Measurements from ENCODE around the gene PLIN3.
"Not testable (repeated sequence)": the region's sequence is repeated elsewhere in the genome, so short reads cannot be mapped to it uniquely, and the experiment has no call there.

The PLIN3 gene, protein sequence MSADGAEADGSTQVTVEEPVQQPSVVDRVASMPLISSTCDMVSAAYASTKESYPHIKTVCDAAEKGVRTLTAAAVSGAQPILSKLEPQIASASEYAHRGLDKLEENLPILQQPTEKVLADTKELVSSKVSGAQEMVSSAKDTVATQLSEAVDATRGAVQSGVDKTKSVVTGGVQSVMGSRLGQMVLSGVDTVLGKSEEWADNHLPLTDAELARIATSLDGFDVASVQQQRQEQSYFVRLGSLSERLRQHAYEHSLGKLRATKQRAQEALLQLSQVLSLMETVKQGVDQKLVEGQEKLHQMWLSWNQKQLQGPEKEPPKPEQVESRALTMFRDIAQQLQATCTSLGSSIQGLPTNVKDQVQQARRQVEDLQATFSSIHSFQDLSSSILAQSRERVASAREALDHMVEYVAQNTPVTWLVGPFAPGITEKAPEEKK

DNA sequence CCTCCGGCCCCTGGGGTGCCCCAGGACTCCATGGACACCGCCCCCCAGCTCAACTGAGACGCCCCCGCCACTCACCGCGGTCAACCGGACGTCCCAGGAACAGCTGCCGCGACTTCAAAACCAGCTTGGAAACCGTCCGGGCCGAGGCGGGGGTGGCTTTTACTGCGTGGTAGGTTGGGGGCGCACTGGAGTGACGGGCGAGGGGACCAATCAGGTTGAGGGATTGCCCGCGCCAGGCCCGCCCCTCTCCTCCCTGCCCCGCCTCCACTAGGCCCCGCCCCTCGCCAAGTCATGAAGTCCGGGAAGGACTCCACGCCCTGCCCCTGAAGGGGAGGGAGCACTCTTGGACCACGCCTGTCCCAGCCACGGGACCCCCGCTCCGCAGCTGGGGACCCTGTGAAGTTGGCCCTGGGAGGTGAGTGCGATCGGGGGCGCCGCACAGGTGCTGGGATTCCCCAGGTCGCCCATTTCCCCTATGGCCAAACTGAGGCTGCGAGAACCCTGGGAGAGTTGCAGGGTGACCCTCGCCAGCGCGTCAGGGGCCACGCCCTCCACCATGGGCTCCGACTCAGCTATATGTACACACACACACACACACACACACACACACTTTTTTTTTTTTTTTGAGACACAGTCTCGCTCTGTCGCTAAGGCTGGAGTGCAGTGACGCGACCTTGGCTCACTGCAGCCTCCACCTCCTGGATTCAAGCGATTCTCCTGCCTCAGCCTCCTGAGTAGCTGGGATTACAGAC lies at the start of gene PLIN3:
TSS of gene PLIN3 (minus strand) at position 134 of the 752 bp plus-strand sequence. CDS start 6,273 bp downstream, outside the sequence.
- DNase-seq: peak; percentile 89

DNA sequence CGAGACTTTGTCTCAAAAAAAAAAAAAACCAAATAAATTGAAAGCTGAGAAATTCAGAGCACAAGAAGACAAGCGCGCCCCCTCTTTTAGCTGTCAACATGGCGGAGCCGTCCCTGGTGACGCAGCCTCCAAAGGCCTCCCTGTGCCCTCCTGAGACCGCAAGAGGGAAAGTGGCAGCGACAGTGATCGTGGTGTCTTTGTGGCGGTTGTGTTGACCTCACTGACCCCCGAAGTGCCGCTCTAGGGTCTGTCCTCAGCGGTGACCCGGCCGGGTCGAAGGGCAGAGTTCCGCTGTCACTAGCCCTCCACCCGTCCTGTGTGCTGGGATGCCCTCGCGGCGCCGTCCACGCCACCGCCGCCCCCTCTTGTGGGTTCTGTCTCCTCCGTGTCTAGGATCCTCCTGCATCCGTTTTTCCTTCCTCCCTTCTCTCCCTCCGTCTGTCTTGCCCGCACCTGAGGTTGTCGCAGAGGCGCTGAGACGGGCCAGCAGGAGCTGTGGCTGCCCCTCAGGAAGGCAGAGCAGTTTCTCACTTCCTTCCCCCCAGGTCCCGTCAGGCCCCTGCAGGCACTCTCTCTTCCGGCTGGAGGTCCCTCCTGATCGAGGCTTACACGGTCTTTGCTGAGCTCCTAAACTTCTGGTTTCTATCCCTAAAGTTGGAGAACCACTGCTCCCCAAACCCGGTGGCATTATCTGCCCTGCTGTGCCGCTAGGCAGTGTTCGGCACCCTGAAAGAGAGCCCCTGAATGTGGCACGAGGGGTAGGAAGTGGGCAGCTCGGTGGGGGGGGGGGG lies 49.0 kb upstream of the PLIN3 start:
- DNase-seq: peak; percentile 57

DNA sequence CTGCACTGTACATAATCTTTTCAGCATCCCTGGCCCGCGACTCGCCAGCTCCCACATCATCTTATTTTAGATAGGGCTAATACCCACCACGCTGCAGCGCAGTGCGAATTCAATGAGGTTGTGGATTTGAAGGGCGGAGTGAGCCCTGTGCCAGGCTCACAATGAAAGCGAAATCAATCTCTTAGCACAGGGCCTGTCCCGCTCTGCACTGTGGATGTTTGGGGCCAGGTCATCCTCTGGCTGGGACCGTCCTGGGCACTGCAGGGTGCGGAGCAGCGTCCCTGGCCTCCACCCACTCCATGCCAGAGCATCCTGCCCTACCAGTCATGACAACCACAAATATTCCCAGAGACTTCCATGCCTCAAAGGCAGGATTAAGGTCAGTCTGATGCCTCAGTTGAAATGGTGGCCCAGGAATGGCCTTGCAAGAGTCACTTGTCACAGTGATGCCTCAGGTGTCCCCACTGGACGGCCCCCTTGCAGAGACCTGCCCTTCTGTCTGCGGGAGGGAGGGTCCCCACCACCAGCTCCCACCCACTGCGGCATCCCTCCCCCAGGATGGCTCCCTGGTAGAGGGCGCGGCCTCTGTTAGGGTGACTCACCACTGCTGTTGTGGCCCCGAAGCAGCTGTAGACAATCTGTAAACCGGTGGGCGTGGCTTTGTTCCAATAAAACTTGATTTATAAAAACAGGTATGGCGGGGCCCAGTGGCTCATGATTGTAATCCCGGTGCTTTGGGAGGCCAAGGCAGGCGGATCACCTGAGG lies 47.5 kb upstream of the PLIN3 start:
- peak; percentile 79 for DNase-seq

DNA sequence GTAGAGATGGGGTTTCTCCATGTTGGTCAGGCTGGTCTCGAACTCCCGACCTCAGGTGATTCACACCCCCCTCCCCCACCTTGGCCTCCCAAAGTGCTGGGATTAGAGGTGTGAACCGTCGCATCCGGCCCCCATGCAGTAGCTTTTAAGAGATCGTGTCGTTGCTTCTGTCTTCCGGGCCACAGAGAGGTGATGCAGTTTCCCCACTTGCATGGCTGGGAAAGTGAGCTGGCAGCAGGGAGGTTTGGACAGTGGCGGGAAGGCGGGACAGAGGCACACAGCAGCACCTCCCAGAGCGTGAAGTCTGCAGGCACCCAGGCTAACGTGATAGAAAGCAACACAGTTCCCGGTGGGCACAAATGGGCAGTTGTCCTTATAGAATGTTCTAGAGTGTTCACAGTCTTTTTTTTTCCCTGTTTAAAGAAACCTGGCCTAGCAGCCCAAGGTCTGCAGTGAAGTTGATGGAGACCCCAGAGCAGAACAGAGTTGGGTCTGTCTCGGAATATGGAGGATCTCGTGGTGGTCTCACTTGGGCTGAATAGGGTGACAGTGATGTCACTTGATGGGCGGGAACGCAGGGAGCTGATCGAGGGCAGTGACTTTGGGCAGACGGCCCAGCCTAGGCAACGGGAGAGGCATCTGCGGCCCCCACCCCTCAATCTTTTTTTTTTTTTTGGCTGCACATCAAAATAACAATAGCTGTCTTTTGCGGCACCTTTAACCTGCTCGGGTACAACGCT lies 46.7 kb upstream of the PLIN3 start:
- peak; percentile 53 for DNase-seq

DNA sequence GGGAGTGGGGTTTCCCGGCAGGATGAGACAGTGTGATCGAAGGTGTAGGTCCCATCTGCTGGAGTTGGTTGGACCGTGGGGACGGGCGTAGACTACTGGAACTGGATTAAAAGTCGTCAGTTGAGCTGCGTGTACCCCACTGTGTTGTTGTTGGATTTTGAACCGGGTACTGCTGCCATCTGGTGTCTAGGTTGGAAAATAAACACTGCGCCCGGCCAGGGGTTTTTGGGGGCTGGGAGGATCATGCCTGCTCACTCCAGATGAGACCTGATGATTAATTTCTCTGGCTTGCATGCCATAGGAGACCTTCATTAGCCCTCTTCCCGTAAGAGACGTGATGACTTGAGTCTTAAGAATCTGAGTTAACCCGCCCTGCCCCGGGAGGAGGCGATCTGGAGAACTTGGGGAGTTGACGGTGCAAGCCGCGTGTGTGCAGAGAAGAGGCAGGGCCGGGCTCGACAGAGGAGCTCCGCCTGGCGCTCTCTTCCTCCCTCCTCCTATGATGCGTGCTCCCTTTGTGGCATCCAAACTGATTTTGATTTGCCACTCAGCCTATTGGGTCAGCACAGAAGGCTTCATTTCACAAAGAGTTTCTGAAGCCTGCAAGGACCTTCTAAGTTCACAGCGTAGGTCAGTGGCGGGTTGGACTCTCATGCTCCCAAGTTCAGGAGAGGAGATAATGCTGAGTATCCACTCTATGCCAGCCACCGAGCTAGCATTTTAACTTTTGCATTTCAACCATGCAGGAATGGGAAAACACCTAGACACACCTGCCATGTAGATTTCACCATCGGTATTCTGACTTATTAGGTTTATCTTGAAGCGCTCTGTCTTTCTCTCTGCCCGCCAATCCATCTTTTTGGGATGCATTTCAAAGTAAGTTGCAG lies 44.6 kb upstream of the PLIN3 start:
- DNase-seq: peak; percentile 67

DNA sequence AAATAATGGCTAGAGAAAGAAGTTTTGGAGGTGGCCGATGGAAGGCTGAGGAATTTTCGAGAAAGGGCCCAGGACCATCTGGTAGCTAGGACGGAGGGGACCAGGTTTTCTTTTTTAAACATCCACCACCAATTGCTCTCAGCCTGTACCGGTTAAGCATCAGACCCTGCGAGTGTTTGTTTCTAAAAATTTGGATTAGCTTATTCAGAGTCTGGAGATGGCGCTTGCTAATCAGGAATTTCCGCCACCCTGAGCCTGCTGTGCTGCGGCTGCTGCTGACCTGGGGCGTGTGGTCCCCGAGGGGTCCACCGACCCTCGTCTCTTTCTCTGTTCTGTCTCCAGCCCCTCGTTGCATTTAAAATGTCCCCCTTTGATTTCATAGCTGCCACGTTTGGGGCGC lies 43.8 kb upstream of the PLIN3 start:
- DNase-seq: no peak

DNA sequence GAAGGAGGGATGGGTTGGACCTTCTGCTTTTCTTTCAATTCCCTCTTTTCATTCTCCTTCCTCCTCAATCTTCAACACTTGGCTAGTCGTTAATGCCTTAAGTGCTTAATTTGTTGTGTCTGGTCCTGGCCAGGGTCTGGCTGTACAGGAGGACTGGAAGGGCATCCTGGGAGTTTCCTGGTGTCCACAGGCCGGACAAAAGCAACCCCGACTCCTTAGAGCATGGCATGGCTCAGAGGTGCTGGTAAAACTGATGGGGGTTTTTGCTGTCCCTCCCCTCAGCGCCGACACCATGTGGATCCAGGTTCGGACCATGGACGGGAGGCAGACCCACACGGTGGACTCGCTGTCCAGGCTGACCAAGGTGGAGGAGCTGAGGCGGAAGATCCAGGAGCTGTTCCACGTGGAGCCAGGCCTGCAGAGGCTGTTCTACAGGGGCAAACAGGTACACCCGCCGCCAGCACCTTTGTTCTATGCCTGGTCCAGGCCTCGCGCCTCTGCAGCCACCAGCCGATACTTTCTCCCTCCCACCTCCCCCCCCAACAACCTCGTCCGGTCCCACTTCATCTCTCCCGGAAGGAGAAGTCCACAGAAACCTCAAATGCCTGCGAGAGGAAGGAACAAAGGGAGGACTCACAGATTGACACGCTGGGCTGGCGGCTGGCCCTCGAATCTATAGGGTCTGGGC lies 43.3 kb upstream of the PLIN3 start:
- DNase-seq: no peak

DNA sequence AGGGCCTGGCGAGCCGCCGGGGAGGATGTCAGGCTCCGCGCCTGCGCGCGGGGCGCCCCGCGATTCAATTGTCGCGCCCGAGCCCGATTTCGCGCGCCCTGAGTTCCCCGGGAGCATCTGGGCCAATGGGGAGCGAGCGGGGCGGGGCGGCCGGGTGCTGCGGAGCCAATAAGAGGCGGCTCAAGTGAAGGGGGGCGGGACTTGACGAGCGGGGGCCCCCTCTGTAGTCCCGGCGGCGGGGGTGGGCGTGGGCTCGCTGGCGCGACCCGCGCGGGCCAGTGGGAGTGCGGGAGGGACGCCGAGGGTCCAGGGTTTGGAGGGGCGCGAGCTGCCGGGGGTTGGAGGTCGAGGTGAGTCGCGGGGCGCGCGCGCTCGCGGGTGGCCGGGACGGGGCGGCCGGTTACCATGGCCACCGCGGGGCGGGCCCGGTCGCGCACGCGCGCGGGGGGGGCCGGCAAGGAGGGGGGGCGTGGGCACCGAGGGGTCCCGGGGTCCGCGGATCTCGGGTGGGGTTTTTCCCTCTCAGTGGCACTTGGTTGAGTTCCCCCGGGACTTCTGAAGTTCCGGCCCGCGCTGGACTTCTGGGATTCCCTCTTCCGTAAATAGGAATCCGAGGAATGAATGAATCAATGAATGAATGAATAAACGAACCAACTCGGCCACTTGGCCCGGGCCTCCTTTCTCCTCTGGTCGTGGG lies 42.6 kb upstream of the PLIN3 start:
- DNase-seq: peak; percentile 91

DNA sequence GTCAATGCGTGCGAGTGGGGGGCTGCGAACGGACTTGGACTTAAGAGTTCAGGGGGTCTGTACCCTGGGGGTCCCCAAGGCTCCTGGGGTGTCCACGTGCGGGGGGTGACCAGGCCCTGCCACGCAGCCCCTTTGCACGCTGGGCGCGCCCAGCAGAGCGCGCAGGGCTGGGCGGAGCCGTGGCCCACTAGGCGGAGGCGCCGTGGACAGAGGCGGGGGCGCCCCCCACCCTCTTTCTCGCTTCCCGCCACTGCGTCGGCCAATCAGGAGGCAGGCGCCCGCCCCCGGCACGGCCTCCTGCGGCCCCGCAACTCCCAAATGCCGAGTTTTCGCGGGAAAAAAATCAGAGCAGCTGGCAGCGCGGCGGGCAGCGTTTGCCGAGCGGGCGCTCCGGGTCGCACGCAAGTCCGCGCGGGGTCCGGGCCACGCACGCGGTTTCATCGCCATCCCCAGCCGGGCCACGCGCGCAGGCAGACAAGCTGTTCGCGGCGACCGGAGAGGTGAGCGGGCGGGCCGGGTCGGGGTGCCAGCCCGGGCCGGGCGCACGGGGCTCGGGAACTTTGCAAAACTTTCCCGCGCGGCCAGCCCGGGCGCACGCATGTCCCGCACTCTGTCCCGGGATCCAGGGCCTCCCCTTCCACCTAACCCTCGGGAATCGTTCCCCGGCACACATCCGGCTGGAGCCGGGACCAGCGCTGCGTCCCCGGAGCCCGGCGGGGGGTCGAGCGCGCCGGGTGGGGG lies 41.9 kb upstream of the PLIN3 start, which contains the start of gene UHRF1:
TSS of gene UHRF1 (plus strand) at position 346 of the 741 bp plus-strand sequence. CDS start 1,385 bp downstream, outside the sequence.
- no peak for DNase-seq

DNA sequence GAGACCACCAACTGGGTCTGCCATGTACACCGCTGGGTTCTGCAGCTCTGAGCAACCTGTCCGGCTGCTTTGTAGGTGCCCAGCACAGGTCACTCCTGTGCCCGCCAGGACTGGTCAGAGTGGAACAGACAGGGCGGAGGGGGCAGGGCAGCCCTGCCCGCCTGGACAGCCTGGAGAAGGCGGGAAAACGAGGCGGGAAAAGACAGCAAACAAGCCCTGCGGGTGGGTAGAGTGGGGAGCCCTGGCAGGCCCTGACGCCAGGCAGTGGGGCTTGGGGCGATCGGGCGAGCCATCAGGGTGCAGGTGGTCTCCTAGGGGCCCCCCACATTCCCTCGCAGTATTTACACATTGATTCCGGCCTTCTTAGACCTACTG lies 41.3 kb upstream of the PLIN3 start:
- DNase-seq: no peak

DNA sequence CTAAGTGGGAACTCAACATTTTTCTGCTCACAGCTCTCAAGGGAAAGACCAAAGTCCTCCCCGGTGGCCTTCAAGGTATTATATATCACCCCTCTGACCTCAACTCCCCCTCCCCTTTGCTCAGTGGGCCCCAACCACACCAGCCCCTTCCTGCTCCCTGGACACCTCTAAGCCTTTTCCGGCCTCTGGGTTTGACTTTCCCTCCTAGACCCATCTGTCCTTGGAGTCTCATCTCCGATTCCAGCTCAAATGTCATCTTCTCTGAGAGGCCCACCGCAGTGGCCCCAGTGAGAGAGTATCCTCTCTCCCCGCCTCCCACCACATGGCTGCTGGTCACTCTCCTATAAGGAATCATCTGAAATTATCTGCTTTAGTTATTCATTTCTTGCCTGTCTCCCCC lies 40.9 kb upstream of the PLIN3 start:
- no peak for DNase-seq

DNA sequence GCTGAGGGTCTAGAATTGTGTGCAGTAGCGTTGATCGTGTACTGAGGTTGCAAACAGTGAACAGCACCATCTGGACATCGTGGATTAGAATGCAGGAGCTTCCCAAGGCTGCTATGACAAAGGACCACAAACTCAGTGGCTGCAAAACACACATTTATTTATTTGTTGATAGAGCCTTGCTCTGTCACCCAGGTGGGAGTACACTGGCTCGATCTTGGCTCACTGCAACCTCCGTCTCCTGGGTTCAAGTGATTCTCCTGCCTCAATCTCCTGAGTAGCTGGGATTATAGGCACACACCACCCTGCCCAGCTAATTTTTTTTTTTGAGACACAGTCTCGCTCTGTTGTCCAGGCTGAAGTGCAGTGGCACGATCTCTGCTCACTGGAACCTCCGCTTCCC lies 39.5 kb upstream of the PLIN3 start:
- no peak for DNase-seq

DNA sequence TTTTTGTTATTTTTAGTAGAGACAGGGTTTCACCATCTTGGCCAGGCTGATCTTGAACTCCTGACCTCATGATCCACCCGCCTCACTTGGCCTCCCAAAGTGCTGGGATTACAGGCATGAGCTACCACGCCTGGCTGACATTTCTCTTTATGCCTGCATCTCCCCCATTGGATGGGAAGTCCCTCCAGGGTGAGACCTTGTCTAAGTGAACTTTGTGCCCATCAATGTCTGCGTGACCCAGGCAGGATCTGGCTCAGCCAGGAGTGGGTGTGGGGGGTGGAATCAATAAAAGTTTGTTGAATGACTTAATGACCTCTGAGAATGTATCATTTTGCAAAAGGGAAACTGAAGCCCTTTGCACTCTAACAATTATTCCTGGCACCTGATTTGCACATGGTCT lies 37.0 kb upstream of the PLIN3 start:
- DNase-seq: no peak

DNA sequence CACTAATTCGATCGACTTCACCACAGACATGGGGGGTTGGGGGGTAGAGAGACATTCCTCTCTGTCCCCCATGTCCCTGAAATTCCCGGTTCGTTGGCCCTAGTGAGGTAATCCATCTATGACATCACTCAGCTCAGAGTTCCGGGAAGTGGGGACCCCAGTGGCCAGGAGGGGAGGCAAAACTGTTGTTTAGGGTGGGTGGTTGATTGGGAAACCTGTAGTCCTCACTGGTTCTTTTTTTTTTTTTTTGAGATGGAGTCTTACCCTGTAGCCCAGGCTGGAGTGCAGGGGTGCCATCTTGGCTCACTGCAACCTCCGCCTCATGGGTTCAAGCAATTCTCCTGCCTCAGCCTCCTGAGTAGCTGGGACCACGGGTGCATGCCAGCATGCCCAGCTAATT lies 35.3 kb upstream of the PLIN3 start, which contains the start of gene ARRDC5:
TSS of gene ARRDC5 (minus strand) at position 101 of the 400 bp plus-strand sequence. CDS start at position 30, 71 bp downstream.
- DNase-seq: no peak

DNA sequence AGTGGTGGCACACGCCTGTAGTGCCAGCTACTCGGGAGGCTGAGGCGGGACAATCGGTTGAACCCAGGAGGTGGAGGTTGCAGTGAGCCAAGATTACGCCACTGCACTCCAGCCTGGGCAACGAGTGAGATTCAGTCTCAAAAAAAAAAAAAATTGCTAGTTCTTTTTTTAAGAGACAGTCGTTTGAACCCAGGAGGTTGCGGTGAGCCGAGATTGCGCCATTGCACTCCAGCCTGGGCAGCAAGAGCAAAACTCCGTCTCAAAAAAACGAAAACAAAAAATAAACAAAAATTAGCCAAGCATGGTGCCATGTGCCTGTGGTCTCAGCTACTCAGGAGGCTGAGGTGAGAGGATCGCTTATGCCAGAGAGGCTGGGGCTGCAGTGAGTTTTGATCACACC lies 33.4 kb upstream of the PLIN3 start:
- DNase-seq: not testable (repeated sequence)

DNA sequence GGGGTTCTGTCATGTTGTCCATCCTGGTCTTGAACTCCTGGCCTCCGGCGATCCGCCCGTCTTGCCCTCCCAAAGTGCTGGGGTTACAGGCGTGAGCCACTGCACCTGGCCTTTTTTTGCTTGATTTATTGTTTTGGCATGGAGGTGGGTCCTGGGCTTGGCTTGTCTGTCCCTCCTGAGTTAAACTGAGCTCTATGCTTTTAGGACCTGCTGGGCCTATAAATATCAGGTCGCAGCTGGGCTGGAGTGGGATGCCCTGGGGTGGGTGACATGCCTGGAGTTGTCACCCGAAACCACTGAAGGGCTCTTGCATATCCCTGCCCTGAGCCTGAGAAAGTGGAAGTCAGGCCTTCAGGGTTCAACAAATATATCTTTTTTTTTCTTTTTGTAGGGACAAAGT lies 29.7 kb upstream of the PLIN3 start:
- DNase-seq: no peak

DNA sequence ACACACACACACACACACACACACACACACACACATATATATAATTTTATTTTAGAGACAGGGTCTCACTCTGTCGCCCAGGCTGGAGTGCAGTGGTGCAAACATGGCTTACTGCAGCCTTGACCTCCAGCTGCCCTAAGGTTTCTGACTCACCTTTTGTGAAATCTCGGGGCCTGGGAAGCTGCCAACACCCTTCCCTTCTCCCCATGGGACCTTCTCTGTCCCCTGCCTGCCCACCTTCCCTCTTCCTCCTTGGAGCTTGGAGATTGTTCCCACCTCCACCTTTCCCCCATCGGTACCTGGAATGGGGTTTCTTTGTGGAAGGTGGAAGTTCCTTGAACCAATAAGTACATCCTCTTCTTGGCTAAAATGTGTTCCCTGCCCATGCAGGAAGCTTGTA lies 28.9 kb upstream of the PLIN3 start:
- DNase-seq: no peak

DNA sequence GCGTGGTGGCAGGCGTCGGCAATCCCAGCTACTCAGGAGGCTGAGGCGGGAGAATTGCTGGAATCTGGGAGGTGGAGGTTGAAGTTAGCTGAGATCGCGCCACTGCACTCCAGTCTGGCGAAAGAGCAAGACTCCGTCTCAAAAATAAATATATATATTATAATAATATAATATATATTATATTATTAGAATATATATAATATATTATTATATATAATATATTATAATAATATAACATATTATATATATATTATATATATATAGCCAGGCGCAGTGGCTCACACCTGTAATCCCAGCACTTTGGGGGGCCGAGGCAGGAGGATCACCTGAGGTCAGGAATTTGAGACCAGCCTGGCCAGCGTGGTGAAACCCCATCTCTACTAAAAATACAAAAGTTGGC lies 25.5 kb upstream of the PLIN3 start:
- DNase-seq: not testable (repeated sequence)

DNA sequence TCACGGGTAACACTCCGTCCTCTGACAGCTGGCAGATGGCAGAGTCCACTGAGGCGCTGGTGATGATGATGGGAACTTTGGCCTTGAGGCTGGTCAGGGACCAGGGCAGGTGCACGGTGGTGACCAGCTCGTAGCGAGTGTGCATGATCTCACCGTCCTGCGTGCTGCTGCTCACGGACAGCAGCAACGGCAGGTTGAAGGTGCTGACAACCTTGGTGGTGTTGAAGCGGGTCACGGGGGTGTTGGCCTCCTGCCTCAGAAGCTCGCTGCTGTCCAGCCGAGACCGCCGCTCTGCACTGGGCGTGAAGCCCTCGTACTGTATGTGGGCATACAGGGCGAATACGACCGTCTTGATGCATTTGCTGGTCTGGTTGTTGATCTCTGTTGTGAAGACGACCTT lies 23.6 kb upstream of the PLIN3 start:
- no peak for DNase-seq
